ENCODE measurements around the gene GMEB2. TPM values are rescaled to one million over a fixed set of nuclear protein-coding genes. Genes with fewer than 3 reads are reported as not detected.
"Not testable (repeated sequence)": the region's sequence is repeated elsewhere in the genome, so short reads cannot be mapped to it uniquely, and the experiment has no call there.

The GMEB2 gene
- total RNA-seq, 1 donor from 2014 or later: 11.1 TPM

- intact Hi-C loops (cut with DNase I): no loop called here
- no peak for ATAC-seq
- DNase-seq (ENCODE audit: low spot score): peak; percentile 62
Observed at GRCh38 chr20:63659370-63659769, 32.5 kb upstream of the GMEB2 start.

- intact Hi-C loops (cut with DNase I): no loop called here
- peak; percentile 60 for DNase-seq (ENCODE audit: low spot score)
Observed at GRCh38 chr20:63658749-63659187, 31.9 kb upstream of the GMEB2 start.

GRCh38 chr20:63657937-63658748 is 31.2 kb upstream of the GMEB2 start, which contains the start of gene RTEL1:
Gene RTEL1, plus strand, starts transcription at chr20:63658312. Its CDS starts 1,091 bp downstream, at chr20:63659403.
- ATAC-seq (peak; percentile 95), DNase-seq (ENCODE audit: low spot score) (peak; percentile 95)
- intact Hi-C loops (cut with DNase I): no loop called here

More at GRCh38 chr20:63658749-63659187, 31.9 kb upstream of the GMEB2 start:
- peak; percentile 35 for ATAC-seq

- ATAC-seq: peak; percentile 0
- intact Hi-C loops (cut with DNase I): no loop called here
- no peak for DNase-seq (ENCODE audit: low spot score)
Observed at GRCh38 chr20:63657260-63657936, 30.5 kb upstream of the GMEB2 start.

GRCh38 chr20:63656451-63656850 is 29.6 kb upstream of the GMEB2 start:
- intact Hi-C loops (cut with DNase I): no loop called here
- ATAC-seq: no peak
- no peak for DNase-seq (ENCODE audit: low spot score)

- ATAC-seq: no peak
- DNase-seq (ENCODE audit: low spot score): no peak
- intact Hi-C loops (cut with DNase I): no loop called here
Observed at GRCh38 chr20:63655249-63655648, 28.3 kb upstream of the GMEB2 start.

GRCh38 chr20:63653974-63654668 is 27.2 kb upstream of the GMEB2 start:
- DNase-seq (ENCODE audit: low spot score) (no peak), ATAC-seq (no peak)
- intact Hi-C loops (cut with DNase I): no loop called here

- intact Hi-C loops (cut with DNase I): no loop called here
- DNase-seq (ENCODE audit: low spot score) (peak; percentile 94), ATAC-seq (peak; percentile 82)
Observed at GRCh38 chr20:63653041-63653973, 26.4 kb upstream of the GMEB2 start, which contains the start of gene STMN3. Gene STMN3, minus strand, starts transcription at chr20:63653424. Its CDS starts 79 bp downstream, at chr20:63653345.

GRCh38 chr20:63652192-63652980 is 25.5 kb upstream of the GMEB2 start:
- intact Hi-C loops (cut with DNase I): no loop called here
- no peak for DNase-seq (ENCODE audit: low spot score)
- ATAC-seq: no peak

GRCh38 chr20:63651942-63652191 is 25.0 kb upstream of the GMEB2 start:
- ATAC-seq (peak; percentile 7), DNase-seq (ENCODE audit: low spot score) (no peak)
- intact Hi-C loops (cut with DNase I): no loop called here

GRCh38 chr20:63650486-63650885 is 23.6 kb upstream of the GMEB2 start:
- DNase-seq (ENCODE audit: low spot score); intact Hi-C loops (cut with DNase I); ATAC-seq: not testable (repeated sequence)

- DNase-seq (ENCODE audit: low spot score) (no peak), ATAC-seq (no peak)
- intact Hi-C loops (cut with DNase I): no loop called here
Observed at GRCh38 chr20:63648895-63649589, 22.1 kb upstream of the GMEB2 start.

- intact Hi-C loops (cut with DNase I): no loop called here
- DNase-seq (ENCODE audit: low spot score) (no peak), ATAC-seq (no peak)
Observed at GRCh38 chr20:63648190-63648589, 21.3 kb upstream of the GMEB2 start.

GRCh38 chr20:63645218-63645617 is 18.3 kb upstream of the GMEB2 start:
- intact Hi-C loops (cut with DNase I): no loop called here
- DNase-seq (ENCODE audit: low spot score) (no peak), ATAC-seq (no peak)

GRCh38 chr20:63643946-63644345 is 17.0 kb upstream of the GMEB2 start:
- DNase-seq (ENCODE audit: low spot score) (no peak), ATAC-seq (no peak)
- intact Hi-C loops (cut with DNase I): no loop called here

GRCh38 chr20:63643499-63643898 is 16.6 kb upstream of the GMEB2 start:
- DNase-seq (ENCODE audit: low spot score): no peak
- intact Hi-C loops (cut with DNase I): no loop called here
- no peak for ATAC-seq

- intact Hi-C loops (cut with DNase I): no loop called here
- ATAC-seq (peak; percentile 1), DNase-seq (ENCODE audit: low spot score) (no peak)
Observed at GRCh38 chr20:63642527-63643247, 15.8 kb upstream of the GMEB2 start.

All from sciatic nerve (tissue), 2 donors.